SK-N-SH (cell line): ENCODE results near the gene TRIM66. TPM values are rescaled to one million over a fixed set of nuclear protein-coding genes. Genes with fewer than 3 reads are reported as not detected.

Experiments used
- CTCF ChIA-PET: fragments of 300-600, 350-600 bp; formaldehyde crosslinking; extraction: SDS; loops from one replicate; lab custom pipeline; 2021; lab: Yijun Ruan, JAX
- POLR2A ChIA-PET: fragments of 350-600 bp; sonication (Branson Sonifier 250); formaldehyde crosslinking; extraction: SDS; loops from one replicate; lab custom pipeline; 2020; ENCODE audit warnings: antibody characterized with exemption, inconsistent platforms; lab: Yijun Ruan, JAX
- DNase-seq: peaks from one replicate; pipeline ENCODE4 v3.0.0; 2012
- H2AFZ ChIP-seq: fragments of 200-600 bp; sonication (generic); 2 replicates; pipeline ENCODE4 v1.8.1; 2016; ENCODE audit warnings: antibody characterized with exemption, mild to moderate bottlenecking, low read depth
- H3F3A ChIP-seq: fragments of 200-600 bp; sonication (generic); replicated peaks from 2 replicates; pipeline ENCODE3; 2016; ENCODE audit warnings: antibody characterized with exemption, mild to moderate bottlenecking; ENCODE audit not compliant: insufficient read depth
- H3K27ac ChIP-seq, 2 experiments: fragments of 200-500 bp in 1 of 2; fragments of 200-600 bp in 1 of 2; sonication (Bioruptor generic) in 1 of 2; sonication (generic), shearing (Covaris generic) in 1 of 2; 2 replicates each; pipeline versions ENCODE4 v1.5.1 to v1.6.1; 2014 to 2016; ENCODE audit warnings: low read depth in 2 of 2, inconsistent platforms in 1 of 2, low read length in 1 of 2, mild to moderate bottlenecking in 1 of 2, mixed read lengths in 1 of 2
- H3K27me3 ChIP-seq: fragments of 200-600 bp; sonication (generic), shearing (Covaris generic); 2 replicates; pipeline ENCODE4 v1.6.1; 2016; ENCODE audit warnings: mixed run types; ENCODE audit not compliant: insufficient read depth
- H3K36me3 ChIP-seq, 2 experiments: fragments of 200-500 bp in 1 of 2; fragments of 200-600 bp in 1 of 2; sonication (Bioruptor generic) in 1 of 2; sonication (generic) in 1 of 2; replicated peaks in 1 of 2; 2 replicates each; pipeline versions ENCODE3 to v1.5.1; 2014 to 2016; ENCODE audit warnings: low read length in 1 of 2, mild to moderate bottlenecking in 1 of 2; ENCODE audit not compliant: insufficient read depth in 2 of 2, control insufficient read depth in 1 of 2
- H3K4me1 ChIP-seq, 2 experiments: fragments of 200-500 bp in 1 of 2; fragments of 200-600 bp in 1 of 2; sonication (Bioruptor generic) in 1 of 2; sonication (generic), shearing (Covaris generic) in 1 of 2; 2 replicates each; pipeline versions ENCODE4 v1.5.1 to v1.6.1; 2014 to 2016; ENCODE audit warnings: low read depth in 1 of 2, low read length in 1 of 2, mixed run types in 1 of 2; ENCODE audit not compliant: insufficient read depth in 2 of 2, control insufficient read depth in 1 of 2
- H3K4me2 ChIP-seq: fragments of 200-600 bp; sonication (generic), shearing (Covaris generic); 2 replicates; pipeline ENCODE4 v1.6.1; 2017; ENCODE audit warnings: mixed run types
- H3K4me3 ChIP-seq, 2 experiments: fragments of 200-500 bp in 1 of 2; fragments of 200-600 bp in 1 of 2; sonication (Bioruptor generic) in 1 of 2; sonication (generic), shearing (Covaris generic) in 1 of 2; 2 replicates each; pipeline versions ENCODE4 v1.5.1 to v1.8.1; 2014 to 2016; ENCODE audit warnings: low read depth in 2 of 2, inconsistent platforms in 1 of 2, low read length in 1 of 2, mild to moderate bottlenecking in 1 of 2, mixed read lengths in 1 of 2, moderate library complexity in 1 of 2
- H3K79me2 ChIP-seq: fragments of 200-600 bp; sonication (generic); 2 replicates; pipeline ENCODE4 v1.8.1; 2017; ENCODE audit warnings: mild to moderate bottlenecking; ENCODE audit not compliant: insufficient read depth
- H3K9ac ChIP-seq: fragments of 200-600 bp; sonication (generic); 2 replicates; pipeline ENCODE4 v1.6.1; 2017; ENCODE audit warnings: mixed run types
- H3K9me2 ChIP-seq: fragments of 200-600 bp; sonication (generic); 2 replicates; pipeline ENCODE4 v1.6.1; 2017; ENCODE audit warnings: mixed run types
- H3K9me3 ChIP-seq: fragments of 200-600 bp; sonication (generic); 2 replicates; pipeline ENCODE4 v1.6.1; 2017; ENCODE audit warnings: mixed run types, mild to moderate bottlenecking, moderate library complexity
- H4K20me1 ChIP-seq: fragments of 200-600 bp; sonication (generic); 2 replicates; pipeline ENCODE4 v1.6.1; 2017; ENCODE audit warnings: mild to moderate bottlenecking, mixed run types; ENCODE audit not compliant: insufficient read depth
- FOSL2 ChIP-seq: IDR thresholded peaks from 2 replicates; pipeline ENCODE4 v1.4.0; 2012; ENCODE audit warnings: low read depth, mild to moderate bottlenecking, moderate library complexity, borderline replicate concordance
- FOXM1 ChIP-seq: IDR thresholded peaks from 2 replicates; pipeline ENCODE4 v1.4.0; 2012; ENCODE audit warnings: low read depth, mild to moderate bottlenecking
- JUND ChIP-seq: IDR thresholded peaks from 2 replicates; pipeline ENCODE4 v1.4.0; 2012
- NRF1 ChIP-seq: IDR thresholded peaks from 2 replicates; pipeline ENCODE4 v1.6.1; 2012; ENCODE audit warnings: low read depth, mild to moderate bottlenecking, low read length
- PBX3 ChIP-seq: IDR thresholded peaks from 2 replicates; pipeline ENCODE4; 2012
- RAD21 ChIP-seq: IDR thresholded peaks from 2 replicates; pipeline ENCODE4 v1.6.1; 2012; ENCODE audit warnings: mild to moderate bottlenecking, low read length
- TAF1 ChIP-seq: IDR thresholded peaks from 2 replicates; pipeline ENCODE4 v1.6.1; 2012; ENCODE audit warnings: low read depth, mild to moderate bottlenecking, low read length, moderate library complexity, borderline replicate concordance
- TEAD4 ChIP-seq: IDR thresholded peaks from 2 replicates; pipeline ENCODE4 v1.4.0; 2012; ENCODE audit warnings: mild to moderate bottlenecking, borderline replicate concordance; ENCODE audit not compliant: insufficient read depth
- YY1 ChIP-seq: IDR thresholded peaks from 2 replicates; pipeline ENCODE4 v1.4.0; 2012; ENCODE audit warnings: low read depth, mild to moderate bottlenecking
- WGBS: methylation state at CpG from one replicate; pipeline ENCODE4 v1.1.6; 2017; ENCODE audit warnings: low lambda C conversion rate; 5-methylcytosine and 5-hydroxymethylcytosine counted together
- polyA plus RNA-seq, 3 experiments: library from polyadenylated mRNA; depleted of rRNA; stranded (reverse); fragments of >200 nt; gene quantifications; 2 replicates each; pipeline ENCODE4 v1.2.3, GENCODE V29; 2012
- TF ChIP-seq, protein P1 (sequence below): fragments of 150-350 bp; IDR thresholded peaks from 2 replicates; pipeline ENCODE4 v1.6.1; 2017; ENCODE audit warnings: antibody characterized with exemption, low read length, low read depth, borderline replicate concordance
- TF ChIP-seq, protein P2 (sequence below): IDR thresholded peaks from 2 replicates; pipeline ENCODE4 v1.4.0; 2012; ENCODE audit warnings: low read depth, borderline replicate concordance
- TF ChIP-seq, protein P3 (sequence below): fragments of 150-350 bp; IDR thresholded peaks from 2 replicates; pipeline ENCODE4 v1.6.1; 2016; ENCODE audit warnings: mild to moderate bottlenecking, low read depth, low read length

Gene TRIM66
- polyA plus RNA-seq, 1 of the 3 experiments (the other 2 are of a cell fraction) = 6.4 TPM

GRCh38 chr11:8603696-8604077, 78.8 kb downstream of the TRIM66 start:
- CTCF ChIA-PET = interaction anchor here (1.5 kb wide), 1 partner anchor 24 kb away, joined by 3 read pairs; no protein-coding TSS in a partner anchor
- H3K4me3 ChIP-seq = no peak overlapping the region; a peak in 1 of 4 replicates
- H3K79me2 ChIP-seq = no peaks in the 10 kb centered on the region
- H3K9me2 ChIP-seq = no peaks in the 10 kb centered on the region
- POLR2A ChIA-PET = no interaction called here
- no peak for TF ChIP-seq NRF1
- no peak for TF ChIP-seq RAD21
- TF ChIP-seq TAF1 = no peak
- no peak for TF ChIP-seq TEAD4
- peaks cover 20% of the 10 kb centered on the region for H3F3A ChIP-seq
- 0 out of 4 replicates have a peak, but pooled peaks cover 0 to 6% of the 10 kb centered on the region in 2 experiments for H3K4me1 ChIP-seq
- no peaks in the 10 kb centered on the region for H3K36me3 ChIP-seq
- H3K27me3 ChIP-seq = no peaks in the 10 kb centered on the region
- H3K9me3 ChIP-seq = no peaks in the 10 kb centered on the region
- H3K4me2 ChIP-seq = peak overlapping the region; percentile 37
- H3K27ac ChIP-seq = peak overlapping the region in 1 of 2 experiments; percentile 78; a peak in 2 of 4 replicates
- no peak overlapping the region for H3K9ac ChIP-seq
- DNase-seq = no peak
- 44% methylated on average over 2 of the region's 2 CpGs for WGBS
- no peak overlapping the region for H2AFZ ChIP-seq
- H4K20me1 ChIP-seq = no peaks in the 10 kb centered on the region

DNA sequence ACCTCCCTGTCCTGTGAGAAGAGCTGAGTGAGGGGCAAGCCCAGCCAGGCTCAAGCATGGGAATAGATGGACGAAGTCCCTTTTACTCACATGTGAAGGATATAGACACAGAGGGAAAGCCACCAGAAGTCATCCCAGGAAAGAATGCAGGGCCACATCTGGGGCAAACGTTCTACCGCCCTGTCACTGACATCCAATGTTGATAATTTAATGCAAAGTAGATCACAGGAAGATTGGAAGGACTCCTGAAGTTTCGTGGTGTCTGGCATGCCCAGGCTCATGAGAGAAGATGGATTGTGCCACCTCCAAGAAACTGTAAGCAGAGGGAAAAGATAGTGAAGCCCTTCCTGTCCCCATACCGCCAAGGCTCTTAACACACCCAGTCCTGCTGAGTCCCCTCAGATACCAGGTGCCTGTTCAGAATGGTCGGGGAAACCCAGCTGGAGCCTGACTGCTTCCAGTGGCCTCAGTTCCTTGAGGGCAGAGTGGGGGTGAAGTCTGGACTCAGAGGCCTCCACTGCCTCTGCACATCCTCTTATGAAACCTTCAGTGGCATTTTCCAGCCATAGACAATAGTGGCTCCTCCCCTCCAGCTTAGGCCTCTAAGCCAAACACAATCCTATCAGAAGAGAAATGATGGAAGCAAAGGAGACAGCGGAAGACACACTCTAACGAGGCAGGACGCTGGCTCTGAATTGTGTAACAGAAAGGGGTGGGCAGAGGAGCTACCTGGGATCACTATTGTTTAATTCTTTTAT, 80.9 kb downstream of the TRIM66 start:
- Histone ChIP-seq H3K9me3 (no peaks in the 10 kb centered on the region), H3K9me2 (no peaks in the 10 kb centered on the region), H3K9ac (no peak overlapping the region), H3K4me2 (no peak overlapping the region), H3K79me2 (no peaks in the 10 kb centered on the region), H3K27ac (no peak overlapping the region), H3K4me3 (no peak overlapping the region), H3F3A (peaks cover 20% of the 10 kb centered on the region), H3K27me3 (no peaks in the 10 kb centered on the region)
- POLR2A ChIA-PET = no interaction called here
- CTCF ChIA-PET = interaction anchor here (0.9 to 1.3 kb wide), 2 partner anchors 18 to 35 kb away, joined by 3 read pairs; no protein-coding TSS in a partner anchor
- DNase-seq = no peak
- TF ChIP-seq FOXM1 = no peak
- TF ChIP-seq, protein P1, sequence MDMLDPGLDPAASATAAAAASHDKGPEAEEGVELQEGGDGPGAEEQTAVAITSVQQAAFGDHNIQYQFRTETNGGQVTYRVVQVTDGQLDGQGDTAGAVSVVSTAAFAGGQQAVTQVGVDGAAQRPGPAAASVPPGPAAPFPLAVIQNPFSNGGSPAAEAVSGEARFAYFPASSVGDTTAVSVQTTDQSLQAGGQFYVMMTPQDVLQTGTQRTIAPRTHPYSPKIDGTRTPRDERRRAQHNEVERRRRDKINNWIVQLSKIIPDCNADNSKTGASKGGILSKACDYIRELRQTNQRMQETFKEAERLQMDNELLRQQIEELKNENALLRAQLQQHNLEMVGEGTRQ = no peak
- TF ChIP-seq, all 33 proteins: peak for 0
- H2AFZ ChIP-seq = no peak overlapping the region
- 0 out of 4 replicates have a peak, but pooled peaks cover 0 to 6% of the 10 kb centered on the region in 2 experiments for H3K4me1 ChIP-seq
- H4K20me1 ChIP-seq = no peaks in the 10 kb centered on the region
- 85% methylated on average over 9 of the region's 9 CpGs for whole genome bisulfite sequencing
- no peaks in the 10 kb centered on the region for H3K36me3 ChIP-seq

DNA sequence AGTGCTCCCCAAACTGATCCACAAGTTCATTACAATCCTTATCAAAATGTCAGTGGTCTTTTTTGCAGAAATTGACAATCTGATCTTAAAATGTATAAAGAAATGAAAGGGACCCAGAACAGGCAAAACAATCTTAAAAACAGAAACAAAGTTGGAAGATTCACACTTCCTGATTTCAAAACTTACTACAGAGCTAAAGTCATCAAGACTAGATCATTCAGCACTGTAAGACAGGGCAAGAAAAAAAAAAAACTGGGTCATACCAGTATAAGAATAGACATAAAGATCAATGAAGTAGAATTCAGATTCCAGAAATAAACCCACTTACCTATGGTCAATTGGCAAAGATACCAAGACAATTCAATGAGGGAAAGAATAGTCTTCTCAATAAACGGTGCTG, 84.0 kb downstream of the TRIM66 start:
- Histone ChIP-seq H3F3A (peaks cover 7% of the 10 kb centered on the region), H3K27ac (no peak overlapping the region), H3K9ac (no peak overlapping the region), H2AFZ (no peak overlapping the region), H3K4me1 (peaks cover 0 to 5% of the 10 kb centered on the region in 2 experiments; a peak in 1 of 4 replicates), H3K4me2 (no peak overlapping the region), H3K79me2 (no peaks in the 10 kb centered on the region), H3K36me3 (no peaks in the 10 kb centered on the region), H3K9me2 (no peaks in the 10 kb centered on the region), H3K4me3 (no peak overlapping the region), H4K20me1 (no peaks in the 10 kb centered on the region), H3K9me3 (no peaks in the 10 kb centered on the region), H3K27me3 (no peaks in the 10 kb centered on the region)
- ChIA-PET CTCF (no interaction called here), POLR2A (no interaction called here)
- WGBS = 79% methylated on average over 1 of the region's 1 CpG
- DNase-seq = no peak
- TF ChIP-seq, protein P2, sequence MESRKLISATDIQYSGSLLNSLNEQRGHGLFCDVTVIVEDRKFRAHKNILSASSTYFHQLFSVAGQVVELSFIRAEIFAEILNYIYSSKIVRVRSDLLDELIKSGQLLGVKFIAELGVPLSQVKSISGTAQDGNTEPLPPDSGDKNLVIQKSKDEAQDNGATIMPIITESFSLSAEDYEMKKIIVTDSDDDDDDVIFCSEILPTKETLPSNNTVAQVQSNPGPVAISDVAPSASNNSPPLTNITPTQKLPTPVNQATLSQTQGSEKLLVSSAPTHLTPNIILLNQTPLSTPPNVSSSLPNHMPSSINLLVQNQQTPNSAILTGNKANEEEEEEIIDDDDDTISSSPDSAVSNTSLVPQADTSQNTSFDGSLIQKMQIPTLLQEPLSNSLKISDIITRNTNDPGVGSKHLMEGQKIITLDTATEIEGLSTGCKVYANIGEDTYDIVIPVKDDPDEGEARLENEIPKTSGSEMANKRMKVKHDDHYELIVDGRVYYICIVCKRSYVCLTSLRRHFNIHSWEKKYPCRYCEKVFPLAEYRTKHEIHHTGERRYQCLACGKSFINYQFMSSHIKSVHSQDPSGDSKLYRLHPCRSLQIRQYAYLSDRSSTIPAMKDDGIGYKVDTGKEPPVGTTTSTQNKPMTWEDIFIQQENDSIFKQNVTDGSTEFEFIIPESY = no peak
- no peak for TF ChIP-seq YY1
- TF ChIP-seq, protein P3, sequence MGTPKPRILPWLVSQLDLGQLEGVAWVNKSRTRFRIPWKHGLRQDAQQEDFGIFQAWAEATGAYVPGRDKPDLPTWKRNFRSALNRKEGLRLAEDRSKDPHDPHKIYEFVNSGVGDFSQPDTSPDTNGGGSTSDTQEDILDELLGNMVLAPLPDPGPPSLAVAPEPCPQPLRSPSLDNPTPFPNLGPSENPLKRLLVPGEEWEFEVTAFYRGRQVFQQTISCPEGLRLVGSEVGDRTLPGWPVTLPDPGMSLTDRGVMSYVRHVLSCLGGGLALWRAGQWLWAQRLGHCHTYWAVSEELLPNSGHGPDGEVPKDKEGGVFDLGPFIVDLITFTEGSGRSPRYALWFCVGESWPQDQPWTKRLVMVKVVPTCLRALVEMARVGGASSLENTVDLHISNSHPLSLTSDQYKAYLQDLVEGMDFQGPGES = no peak
- TF ChIP-seq FOSL2 = no peak
- no peak for TF ChIP-seq TEAD4
- no peak for TF ChIP-seq JUND
- no peak for TF ChIP-seq PBX3
